Gastroesophageal sphincter (tissue), 4 donors: ENCODE results near the gene CYSRT1. TPM values are rescaled to one million over a fixed set of nuclear protein-coding genes. Genes with fewer than 3 reads are reported as not detected.
A peak's percentile ranks its signal among the peaks of the same experiment; 100 is the strongest.

Source experiments
- ATAC-seq: fragments of 150-250 bp; one replicate; pipeline ENCODE4 v1.9.1; 2016; ENCODE audit warnings: mild to moderate bottlenecking, moderate library complexity
- H3K27ac ChIP-seq, 4 donors: fragments of 200-600 bp; sonication (generic) in 3 of 4; 1 replicate in 3 of 4; 2 replicates in 1 of 4; pipeline ENCODE4 v1.5.1; 2016 to 2019
- H3K27me3 ChIP-seq: fragments of 200-600 bp; sonication (generic); one replicate; pipeline ENCODE4 v1.5.1; 2019
- H3K36me3 ChIP-seq, 2 donors: fragments of 200-600 bp; sonication (generic); one replicate each; pipeline ENCODE4 v1.5.1; 2019; ENCODE audit warnings: control low read depth in 1 of 2
- H3K4me1 ChIP-seq, 3 donors: fragments of 200-600 bp; sonication (generic); 1 replicate in 2 of 3; 2 replicates in 1 of 3; pipeline ENCODE4 v1.5.1; 2016 to 2019; ENCODE audit warnings: control low read depth in 2 of 3
- H3K4me3 ChIP-seq, 2 donors: fragments of 200-600 bp; sonication (generic); one replicate each; pipeline ENCODE4 v1.5.1; 2019; ENCODE audit warnings: mild to moderate bottlenecking in 1 of 2, moderate library complexity in 1 of 2
- H3K9me3 ChIP-seq, 3 donors: fragments of 200-600 bp; sonication (generic); one replicate each; pipeline ENCODE4 v1.5.1; 2017 to 2019; ENCODE audit warnings: control low read depth in 2 of 3
- EP300 ChIP-seq: sonication (generic); formaldehyde crosslinking; IDR thresholded peaks from one replicate; pipeline ENCODE4 v1.6.1; 2017; ENCODE audit warnings: antibody characterized with exemption, mild to moderate bottlenecking
- POLR2A ChIP-seq, 2 donors: fragments of 450-650 bp; IDR thresholded peaks; one replicate each; pipeline ENCODE4 v1.6.1; 2017; ENCODE audit warnings: antibody characterized with exemption in 2 of 2, mild to moderate bottlenecking in 2 of 2, moderate library complexity in 1 of 2
- POLR2AphosphoS5 ChIP-seq: sonication (generic); formaldehyde crosslinking; IDR thresholded peaks from one replicate; pipeline ENCODE4 v1.6.1; 2017; ENCODE audit warnings: antibody characterized with exemption
- WGBS, 2 donors: methylation state at CpG; one replicate each; pipeline ENCODE4 v1.1.5; 2018; ENCODE audit warnings: low coverage in 1 of 2; 5-methylcytosine and 5-hydroxymethylcytosine counted together
- total RNA-seq, 4 donors: library from RNA; depleted of rRNA; stranded (reverse); fragments of >200 nt; gene quantifications; one replicate each; pipeline ENCODE4 v1.1.0, GENCODE V29; 2016
- TF ChIP-seq, protein P1 (sequence below), 4 experiments: fragments of 200-600 bp in 2 of 4; fragments of 450-650 bp in 2 of 4; sonication (generic) in 1 of 4; IDR thresholded peaks; one replicate each; pipeline ENCODE4 v1.5.1; 2017 to 2019; ENCODE audit warnings: antibody characterized with exemption in 4 of 4, mild to moderate bottlenecking in 2 of 4, moderate library complexity in 2 of 4

The CYSRT1 gene
- total RNA-seq, 4 donors from 2014 or later: 1.1 to 5.8 TPM; not detected in 2

DNA sequence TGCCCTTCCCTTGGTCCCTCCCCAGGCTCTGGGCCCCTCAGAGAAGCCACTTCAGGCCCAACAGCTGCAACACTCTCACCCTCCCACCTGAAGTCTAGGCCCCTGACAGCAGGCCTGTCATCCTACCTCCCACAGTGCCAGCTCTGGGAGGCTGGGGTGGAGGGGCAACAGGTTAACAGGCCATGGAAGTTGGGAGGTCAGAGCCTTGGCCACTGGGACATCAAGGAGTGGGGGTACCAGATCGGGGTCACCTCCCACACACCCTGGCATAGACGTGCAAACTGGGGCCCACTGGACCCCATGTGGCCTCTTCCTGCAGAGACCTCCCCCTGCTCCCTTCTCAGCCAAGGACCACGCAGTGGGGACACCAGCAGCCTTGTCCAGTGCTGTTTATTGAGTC is 33.7 kb upstream of the CYSRT1 start:
- Histone ChIP-seq H3K9me3 (no peaks in the 10 kb centered on the region), H3K36me3 (peaks cover 0 to 29% of the 10 kb centered on the region in 2 donors), H3K4me1 (peaks cover 6 to 79% (median 30%) of the 10 kb centered on the region in 3 donors), H3K27ac (peak overlapping the region in 3 of 4 donors; percentile 16 to 99 (median 97)), H3K4me3 (no peak overlapping the region), H3K27me3 (no peaks in the 10 kb centered on the region)
- ATAC-seq: no peak
- 70% methylated on average over 3 of the region's 3 CpGs; no CpG with 5 or more reads in 1 of the 2 donors for WGBS, 2 donors
- TF ChIP-seq EP300 (no peak), POLR2A (IDR thresholded peaks at IDR 0.05) (no peak), POLR2AphosphoS5 (no peak)
- TF ChIP-seq, protein P1, sequence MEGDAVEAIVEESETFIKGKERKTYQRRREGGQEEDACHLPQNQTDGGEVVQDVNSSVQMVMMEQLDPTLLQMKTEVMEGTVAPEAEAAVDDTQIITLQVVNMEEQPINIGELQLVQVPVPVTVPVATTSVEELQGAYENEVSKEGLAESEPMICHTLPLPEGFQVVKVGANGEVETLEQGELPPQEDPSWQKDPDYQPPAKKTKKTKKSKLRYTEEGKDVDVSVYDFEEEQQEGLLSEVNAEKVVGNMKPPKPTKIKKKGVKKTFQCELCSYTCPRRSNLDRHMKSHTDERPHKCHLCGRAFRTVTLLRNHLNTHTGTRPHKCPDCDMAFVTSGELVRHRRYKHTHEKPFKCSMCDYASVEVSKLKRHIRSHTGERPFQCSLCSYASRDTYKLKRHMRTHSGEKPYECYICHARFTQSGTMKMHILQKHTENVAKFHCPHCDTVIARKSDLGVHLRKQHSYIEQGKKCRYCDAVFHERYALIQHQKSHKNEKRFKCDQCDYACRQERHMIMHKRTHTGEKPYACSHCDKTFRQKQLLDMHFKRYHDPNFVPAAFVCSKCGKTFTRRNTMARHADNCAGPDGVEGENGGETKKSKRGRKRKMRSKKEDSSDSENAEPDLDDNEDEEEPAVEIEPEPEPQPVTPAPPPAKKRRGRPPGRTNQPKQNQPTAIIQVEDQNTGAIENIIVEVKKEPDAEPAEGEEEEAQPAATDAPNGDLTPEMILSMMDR (IDR thresholded peaks at IDR 0.05): no peak

DNA sequence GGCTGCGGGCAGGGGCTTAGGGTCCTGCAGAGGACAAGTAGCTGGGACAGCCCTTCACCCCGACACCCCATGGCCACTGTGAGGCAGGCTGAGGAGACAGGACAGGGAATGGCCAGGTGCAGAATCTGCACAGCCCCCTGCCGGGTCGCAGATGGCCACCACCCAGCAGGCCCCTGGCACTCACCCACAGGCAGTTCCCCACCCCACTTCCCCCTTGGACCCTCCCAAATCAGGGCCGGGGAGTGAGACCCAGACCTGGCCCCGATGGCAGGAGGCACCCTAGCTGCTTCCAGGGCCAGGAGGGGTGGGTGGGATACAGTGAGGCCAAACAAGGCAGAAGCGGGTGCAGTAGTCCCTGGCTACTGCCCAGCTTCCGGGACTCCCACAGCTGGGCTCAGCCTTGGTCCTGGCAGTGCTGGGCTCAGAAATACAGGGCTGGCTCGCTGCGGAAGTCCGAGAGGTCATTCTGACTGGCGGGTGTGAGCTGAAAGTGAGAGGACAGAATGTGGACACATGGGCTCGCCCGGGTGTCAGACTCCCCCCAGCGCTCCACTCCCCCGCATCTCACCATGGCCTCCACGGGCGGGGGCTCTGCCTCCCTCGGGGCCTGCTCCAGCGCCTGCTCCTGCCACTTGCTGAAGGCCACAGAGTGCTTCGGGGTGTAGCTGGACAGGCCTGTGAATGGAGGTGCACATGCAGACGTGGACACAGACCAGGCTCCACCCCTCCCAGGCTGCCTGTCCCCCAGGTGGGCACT is 33.1 kb upstream of the CYSRT1 start:
- H3K4me1 ChIP-seq: peaks cover 6 to 74% (median 24%) of the 10 kb centered on the region in 3 donors
- no CpG with 5 or more reads among the region's 22 CpGs for WGBS, 2 donors
- H3K9me3 ChIP-seq: no peaks in the 10 kb centered on the region
- H3K4me3 ChIP-seq: no peak overlapping the region
- no peaks in the 10 kb centered on the region for H3K27me3 ChIP-seq
- no peak for ATAC-seq
- TF ChIP-seq POLR2A (IDR thresholded peaks at IDR 0.05): no peak
- TF ChIP-seq EP300: no peak
- TF ChIP-seq, protein P1 (IDR thresholded peaks at IDR 0.05): no peak
- TF ChIP-seq POLR2AphosphoS5: no peak
- H3K36me3 ChIP-seq: peaks cover 0 to 26% of the 10 kb centered on the region in 2 donors
- peak overlapping the region in 2 of 4 donors; percentile 16 to 97 for H3K27ac ChIP-seq

- Histone ChIP-seq H3K36me3 (peaks cover 0 to 26% of the 10 kb centered on the region in 2 donors), H3K27ac (peak overlapping the region in 1 of 4 donors; percentile 14), H3K4me1 (peaks cover 6 to 74% (median 19%) of the 10 kb centered on the region in 3 donors), H3K9me3 (no peaks in the 10 kb centered on the region), H3K4me3 (no peak overlapping the region), H3K27me3 (no peaks in the 10 kb centered on the region)
- 67 to 69% methylated on average over 1 to 3 of the region's 10 CpGs for WGBS, 2 donors
- no peak for TF ChIP-seq POLR2AphosphoS5
- no peak for TF ChIP-seq EP300
- no peak for ATAC-seq
Observed at GRCh38 chr9:137192448-137192780, 32.6 kb upstream of the CYSRT1 start.

DNA sequence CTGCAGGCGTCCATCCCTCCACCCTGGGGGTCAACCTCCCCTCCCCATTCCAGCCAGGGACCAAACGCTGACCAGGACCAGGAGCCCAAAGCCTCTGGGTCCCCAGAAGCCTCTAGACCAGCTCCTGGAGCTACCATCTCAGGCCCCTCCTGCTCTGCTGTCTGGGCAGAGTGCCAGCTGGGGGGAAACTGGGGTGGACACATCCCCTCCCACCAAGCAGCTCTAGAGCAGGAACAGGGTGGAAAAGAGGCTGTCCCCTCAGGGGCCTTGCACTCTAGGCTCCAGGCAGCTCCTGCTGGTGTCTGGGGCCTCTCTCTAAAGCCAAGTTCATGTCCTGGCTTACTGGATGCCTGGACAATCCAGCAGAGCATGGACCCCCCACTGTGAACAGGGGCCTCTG is 32.1 kb upstream of the CYSRT1 start:
- TF ChIP-seq POLR2AphosphoS5 (no peak), POLR2A (IDR thresholded peaks at IDR 0.05) (no peak), EP300 (no peak)
- TF ChIP-seq, protein P1 (IDR thresholded peaks at IDR 0.05): no peak
- WGBS, 2 donors: no CpG with 5 or more reads among the region's 2 CpGs
- H3K27ac ChIP-seq: peak overlapping the region in 1 of 4 donors; percentile 14
- no peaks in the 10 kb centered on the region for H3K27me3 ChIP-seq
- H3K4me3 ChIP-seq: no peak overlapping the region
- ATAC-seq: no peak
- peaks cover 6 to 74% (median 14%) of the 10 kb centered on the region in 3 donors for H3K4me1 ChIP-seq
- peaks cover 0 to 26% of the 10 kb centered on the region in 2 donors for H3K36me3 ChIP-seq
- no peaks in the 10 kb centered on the region for H3K9me3 ChIP-seq

GRCh38 chr9:137193771-137194170 is 31.2 kb upstream of the CYSRT1 start:
- Histone ChIP-seq H3K4me3 (no peak overlapping the region), H3K4me1 (peaks cover 6 to 81% (median 20%) of the 10 kb centered on the region in 3 donors), H3K27me3 (no peaks in the 10 kb centered on the region), H3K36me3 (peaks cover 0 to 26% of the 10 kb centered on the region in 2 donors), H3K9me3 (no peaks in the 10 kb centered on the region), H3K27ac (no peak overlapping the region)
- 90% methylated on average over 2 of the region's 14 CpGs; no CpG with 5 or more reads in 1 of the 2 donors for WGBS, 2 donors
- no peak for ATAC-seq
- TF ChIP-seq POLR2A (IDR thresholded peaks at IDR 0.05) (no peak), EP300 (no peak), POLR2AphosphoS5 (no peak)
- TF ChIP-seq, protein P1 (IDR thresholded peaks at IDR 0.05): no peak
